Mammary epithelial cell (primary cell): ENCODE measurements around the gene UNG.
"Not testable (repeated sequence)": the region's sequence is repeated elsewhere in the genome, so short reads cannot be mapped to it uniquely, and the experiment has no call there.

Experiments used
- CTCF ChIP-seq, 2 donors: IDR thresholded peaks in 1 of 2; conservative IDR thresholded peaks in 1 of 2; 2 replicates each; pipeline ENCODE4 v1.5.1; 2011 to 2012; ENCODE audit warnings: inconsistent platforms in 2 of 2, low read length in 2 of 2, mild to moderate bottlenecking in 2 of 2, control low read depth in 1 of 2, low read depth in 1 of 2; ENCODE audit not compliant: insufficient read depth in 1 of 2; ENCODE audit errors: extremely low read depth in 1 of 2
- EZH2 ChIP-seq: IDR thresholded peaks from 2 replicates; pipeline ENCODE4 v1.6.1; 2012; ENCODE audit warnings: low read length, inconsistent platforms, borderline replicate concordance

DNA sequence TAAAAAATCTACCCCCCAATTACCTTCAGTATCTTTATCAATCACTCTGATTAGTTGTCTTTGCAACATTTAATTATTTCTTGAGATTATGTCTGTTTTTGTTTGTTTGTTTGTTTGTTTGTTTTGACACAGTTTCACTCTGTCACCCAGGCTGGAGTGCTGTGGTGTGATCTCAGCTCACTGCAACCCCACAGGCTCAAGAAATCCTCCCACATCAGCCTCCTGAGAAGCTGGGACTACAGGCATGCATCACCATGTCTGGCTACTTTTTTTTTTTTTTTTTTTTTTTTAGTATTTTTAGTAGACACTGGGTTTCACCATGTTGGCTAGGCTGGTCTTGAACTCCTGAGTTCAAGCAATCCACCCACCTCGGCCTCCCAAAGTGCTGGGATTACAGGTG is 49.7 kb downstream of the UNG start:
- not testable (repeated sequence) for TF ChIP-seq CTCF (conservative IDR thresholded peaks at IDR 0.05 in 1 of 2, IDR thresholded peaks at IDR 0.05 in 1 of 2; ENCODE audit: extremely low read depth in 1 of 2, insufficient read depth in 1 of 2, low read depth in 1 of 2, low read length in 2 of 2); EZH2
